ENCODE results near the gene ATXN1. TPM values are rescaled to one million over a fixed set of nuclear protein-coding genes. Genes with fewer than 3 reads are reported as not detected.

The ATXN1 gene
- total RNA-seq, 1 experiment from 2014 or later, result 25.6 TPM

DNA sequence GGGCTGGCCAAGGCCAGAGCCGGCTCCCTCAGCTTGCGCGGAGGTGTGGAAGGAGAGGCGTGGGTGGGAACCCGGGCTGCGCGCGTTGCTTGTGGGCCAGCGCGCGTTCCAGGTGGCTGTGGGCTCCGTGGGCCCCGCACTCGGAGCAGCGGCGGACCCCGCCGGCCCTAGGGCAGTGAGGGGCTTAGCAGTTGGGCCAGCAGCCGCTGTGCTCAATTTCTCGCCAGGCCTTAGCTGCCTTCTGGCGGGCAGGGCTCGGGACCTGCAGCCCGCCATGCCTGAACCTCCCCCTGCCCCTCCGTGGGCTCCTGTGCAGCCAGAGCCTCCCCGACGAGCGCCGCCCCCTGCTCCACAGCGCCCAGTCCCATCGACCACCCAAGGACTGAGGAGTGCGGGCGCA is 414.4 kb downstream of the ATXN1 start:
- no peak for DNase-seq (ENCODE audit: low spot score)
- H3K27me3 ChIP-seq (replicated peaks; ENCODE audit: insufficient read depth, low read depth, low read length, poor library complexity), result no peaks in the 10 kb centered on the region
- ChIA-PET POLR2A (ENCODE audit: low non-redundant PET) (interaction anchor here (0.6 kb wide), 1 partner anchor 291 kb away, joined by 3 read pairs; no protein-coding TSS in a partner anchor), CTCF (no interaction called here)
- no peak for TF ChIP-seq EZH2 (IDR thresholded peaks at IDR 0.05; ENCODE audit: borderline replicate concordance, low read depth, low read length, poor library complexity, severe bottlenecking)
- TF ChIP-seq, protein P1, sequence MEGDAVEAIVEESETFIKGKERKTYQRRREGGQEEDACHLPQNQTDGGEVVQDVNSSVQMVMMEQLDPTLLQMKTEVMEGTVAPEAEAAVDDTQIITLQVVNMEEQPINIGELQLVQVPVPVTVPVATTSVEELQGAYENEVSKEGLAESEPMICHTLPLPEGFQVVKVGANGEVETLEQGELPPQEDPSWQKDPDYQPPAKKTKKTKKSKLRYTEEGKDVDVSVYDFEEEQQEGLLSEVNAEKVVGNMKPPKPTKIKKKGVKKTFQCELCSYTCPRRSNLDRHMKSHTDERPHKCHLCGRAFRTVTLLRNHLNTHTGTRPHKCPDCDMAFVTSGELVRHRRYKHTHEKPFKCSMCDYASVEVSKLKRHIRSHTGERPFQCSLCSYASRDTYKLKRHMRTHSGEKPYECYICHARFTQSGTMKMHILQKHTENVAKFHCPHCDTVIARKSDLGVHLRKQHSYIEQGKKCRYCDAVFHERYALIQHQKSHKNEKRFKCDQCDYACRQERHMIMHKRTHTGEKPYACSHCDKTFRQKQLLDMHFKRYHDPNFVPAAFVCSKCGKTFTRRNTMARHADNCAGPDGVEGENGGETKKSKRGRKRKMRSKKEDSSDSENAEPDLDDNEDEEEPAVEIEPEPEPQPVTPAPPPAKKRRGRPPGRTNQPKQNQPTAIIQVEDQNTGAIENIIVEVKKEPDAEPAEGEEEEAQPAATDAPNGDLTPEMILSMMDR (conservative IDR thresholded peaks at IDR 0.05; ENCODE audit: low read depth, low read length), result no peak
- H3K4me3 ChIP-seq (ENCODE audit: low read depth, low read length, poor library complexity, severe bottlenecking), result no peak overlapping the region
- intact Hi-C loops (cut with micrococcal nuclease; ENCODE audit: unreplicated experiment), result no loop called here
- H3K4me1 ChIP-seq (ENCODE audit: insufficient read depth, low read length, poor library complexity, severe bottlenecking), result peaks cover 25% of the 10 kb centered on the region
- H3K27ac ChIP-seq (ENCODE audit: low read depth, low read length, poor library complexity, severe bottlenecking), result no peak overlapping the region
- H3K9me3 ChIP-seq (ENCODE audit: low read depth, low read length, poor library complexity, severe bottlenecking), result no peaks in the 10 kb centered on the region
- no TSS peak for BruUV-seq (replicated peaks)
- H3K36me3 ChIP-seq (ENCODE audit: insufficient read depth, low read length, poor library complexity, severe bottlenecking), result no peaks in the 10 kb centered on the region

DNA sequence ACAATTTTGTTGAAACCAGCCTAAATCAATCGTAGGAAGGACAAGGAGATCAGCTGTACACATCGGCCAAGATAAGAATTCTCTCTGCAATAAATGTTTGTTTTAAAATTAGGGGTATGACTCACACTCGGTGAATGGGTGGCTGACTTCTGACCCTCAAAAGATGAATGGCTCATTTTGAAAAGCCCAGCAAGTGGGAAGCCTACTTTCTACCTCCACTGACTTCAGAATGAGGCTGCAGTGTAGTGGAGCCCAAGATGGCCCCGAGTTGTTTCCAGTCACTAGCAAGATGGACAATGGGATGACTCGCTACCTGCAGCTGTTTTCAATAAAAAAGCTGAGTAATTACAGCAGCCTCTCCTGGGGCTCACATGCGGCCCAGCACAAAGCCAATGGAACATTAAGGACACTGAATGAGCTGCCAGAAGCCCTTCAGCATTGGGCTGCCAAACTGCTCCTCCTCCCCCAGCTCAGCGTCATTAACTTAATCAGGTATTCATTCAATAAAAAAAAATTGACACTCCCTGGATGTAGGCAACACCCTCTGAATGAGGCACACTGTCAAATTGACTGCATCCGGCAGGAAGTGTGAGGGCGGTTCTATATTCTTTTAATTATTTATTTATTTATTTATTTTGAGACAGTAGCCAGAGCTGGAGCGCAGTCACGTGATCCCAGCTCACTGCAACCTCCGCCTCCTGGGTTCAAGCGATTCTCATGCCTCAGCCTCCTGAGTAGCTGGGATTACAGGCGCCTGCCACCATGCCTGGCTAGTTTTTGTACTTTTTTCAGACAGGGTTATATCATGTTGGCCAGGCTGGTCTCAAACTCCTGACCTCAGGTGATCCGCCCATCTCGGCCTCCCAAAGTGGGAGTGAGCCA is 415.6 kb downstream of the ATXN1 start:
- H3K36me3 ChIP-seq (ENCODE audit: insufficient read depth, low read length, poor library complexity, severe bottlenecking), result no peaks in the 10 kb centered on the region
- DNase-seq (ENCODE audit: low spot score), result peak; percentile 87
- ChIA-PET POLR2A (ENCODE audit: low non-redundant PET) (interaction anchor here (0.6 kb wide), 2 partner anchors 400 to 413 kb away, joined by 4 to 14 read pairs; no protein-coding TSS in a partner anchor), CTCF (interaction anchor here (0.6 to 0.9 kb wide), 2 partner anchors 14 to 64 kb away, joined by 3 to 7 read pairs; no protein-coding TSS in a partner anchor)
- peak overlapping the region; percentile 66 for H3K27ac ChIP-seq (ENCODE audit: low read depth, low read length, poor library complexity, severe bottlenecking)
- no peak overlapping the region for H3K4me3 ChIP-seq (ENCODE audit: low read depth, low read length, poor library complexity, severe bottlenecking)
- no peaks in the 10 kb centered on the region for H3K9me3 ChIP-seq (ENCODE audit: low read depth, low read length, poor library complexity, severe bottlenecking)
- H3K27me3 ChIP-seq (replicated peaks; ENCODE audit: insufficient read depth, low read depth, low read length, poor library complexity), result no peaks in the 10 kb centered on the region
- peaks cover 25% of the 10 kb centered on the region for H3K4me1 ChIP-seq (ENCODE audit: insufficient read depth, low read length, poor library complexity, severe bottlenecking)
- intact Hi-C loops (cut with micrococcal nuclease; ENCODE audit: unreplicated experiment), result no loop called here
- TF ChIP-seq EZH2 (IDR thresholded peaks at IDR 0.05; ENCODE audit: borderline replicate concordance, low read depth, low read length, poor library complexity, severe bottlenecking), result no peak
- TF ChIP-seq, protein P1 (conservative IDR thresholded peaks at IDR 0.05; ENCODE audit: low read depth, low read length), result no peak
- BruUV-seq (replicated peaks), result no TSS peak

DNA sequence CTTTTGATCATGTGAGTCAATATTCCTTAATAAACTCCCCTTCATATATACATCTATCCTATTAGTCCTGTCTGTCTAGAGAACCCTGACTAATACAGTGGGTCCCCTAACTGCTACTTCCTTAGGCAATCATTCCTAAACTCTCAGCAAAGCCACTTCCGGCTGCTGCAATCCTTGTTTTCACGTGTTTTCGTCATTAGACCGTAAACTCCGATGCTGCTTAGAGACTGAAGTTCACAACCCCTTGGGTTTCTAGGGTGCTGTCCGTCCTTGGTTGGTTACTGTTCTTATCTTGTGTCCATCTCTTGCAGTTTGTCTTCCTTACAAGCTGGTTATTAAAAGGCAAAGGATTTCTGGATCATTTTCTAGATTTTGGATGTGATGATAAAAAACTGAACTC is 416.5 kb downstream of the ATXN1 start:
- DNase-seq (ENCODE audit: low spot score), result no peak
- no peaks in the 10 kb centered on the region for H3K9me3 ChIP-seq (ENCODE audit: low read depth, low read length, poor library complexity, severe bottlenecking)
- ChIA-PET CTCF (no interaction called here), POLR2A (ENCODE audit: low non-redundant PET) (interaction anchor here (0.6 kb wide), 1 partner anchor 414 kb away, joined by 14 read pairs; no protein-coding TSS in a partner anchor)
- H3K4me1 ChIP-seq (ENCODE audit: insufficient read depth, low read length, poor library complexity, severe bottlenecking), result peaks cover 25% of the 10 kb centered on the region
- H3K27ac ChIP-seq (ENCODE audit: low read depth, low read length, poor library complexity, severe bottlenecking), result peak overlapping the region; percentile 66
- H3K36me3 ChIP-seq (ENCODE audit: insufficient read depth, low read length, poor library complexity, severe bottlenecking), result no peaks in the 10 kb centered on the region
- intact Hi-C loops (cut with micrococcal nuclease; ENCODE audit: unreplicated experiment), result no loop called here
- no peak for TF ChIP-seq EZH2 (IDR thresholded peaks at IDR 0.05; ENCODE audit: borderline replicate concordance, low read depth, low read length, poor library complexity, severe bottlenecking)
- TF ChIP-seq, protein P1 (conservative IDR thresholded peaks at IDR 0.05; ENCODE audit: low read depth, low read length), result no peak
- no TSS peak for BruUV-seq (replicated peaks)
- no peak overlapping the region for H3K4me3 ChIP-seq (ENCODE audit: low read depth, low read length, poor library complexity, severe bottlenecking)
- H3K27me3 ChIP-seq (replicated peaks; ENCODE audit: insufficient read depth, low read depth, low read length, poor library complexity), result no peaks in the 10 kb centered on the region
